HPDE6-E6E7 (cell line): ENCODE results near the gene NDUFAF2.

Experiments used
- DNase-seq: peaks from one replicate; pipeline ENCODE4 v3.0.0; 2011; ENCODE audit warnings: missing footprints; ENCODE audit errors: extremely low spot score

The NDUFAF2 gene

GRCh38 chr5:61120534-61120933 lies 175.5 kb downstream of the NDUFAF2 start:
- no peak for DNase-seq

DNA sequence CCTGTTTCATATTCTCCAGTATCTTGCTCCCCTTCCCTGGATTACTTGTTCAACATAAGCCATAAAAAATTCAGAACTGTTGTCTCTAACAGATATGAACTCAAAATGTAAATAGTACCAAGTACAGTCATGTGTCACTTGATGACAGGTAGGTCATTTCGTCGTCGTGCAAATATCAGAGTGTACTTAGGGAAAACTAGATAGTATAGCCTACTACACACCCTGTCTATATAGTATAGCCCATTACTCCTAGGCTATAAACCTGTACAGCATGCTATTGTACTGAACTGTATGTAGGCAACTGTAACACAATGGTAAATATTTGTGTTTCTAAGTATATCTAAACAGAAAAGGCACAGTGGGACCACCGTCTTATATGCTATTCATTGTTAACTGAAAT lies 178.1 kb downstream of the NDUFAF2 start:
- DNase-seq: no peak

DNA sequence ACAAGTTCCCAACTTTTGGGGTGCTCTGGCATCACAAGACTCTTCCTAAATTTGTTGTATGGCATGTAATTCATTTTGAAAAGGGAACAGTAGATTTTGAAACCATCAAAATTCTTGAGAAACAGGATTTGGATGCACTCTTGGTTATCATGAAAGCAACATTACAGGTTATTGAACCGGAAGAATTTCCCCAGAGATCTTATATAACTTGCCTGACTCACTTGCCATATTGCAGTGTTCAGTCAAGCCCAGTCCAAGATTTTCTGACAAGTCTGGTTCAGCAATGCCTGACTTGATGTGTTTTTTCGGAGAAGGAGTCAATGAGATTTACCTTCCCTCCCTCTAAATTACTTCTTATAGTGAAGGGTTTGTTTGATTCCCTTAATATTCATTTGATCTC lies 185.3 kb downstream of the NDUFAF2 start:
- no peak for DNase-seq

- no peak for DNase-seq
Measured at GRCh38 chr5:61132559-61132958, 187.6 kb downstream of the NDUFAF2 start.

- no peak for DNase-seq
Measured at GRCh38 chr5:61137835-61138234, 192.8 kb downstream of the NDUFAF2 start.

DNA sequence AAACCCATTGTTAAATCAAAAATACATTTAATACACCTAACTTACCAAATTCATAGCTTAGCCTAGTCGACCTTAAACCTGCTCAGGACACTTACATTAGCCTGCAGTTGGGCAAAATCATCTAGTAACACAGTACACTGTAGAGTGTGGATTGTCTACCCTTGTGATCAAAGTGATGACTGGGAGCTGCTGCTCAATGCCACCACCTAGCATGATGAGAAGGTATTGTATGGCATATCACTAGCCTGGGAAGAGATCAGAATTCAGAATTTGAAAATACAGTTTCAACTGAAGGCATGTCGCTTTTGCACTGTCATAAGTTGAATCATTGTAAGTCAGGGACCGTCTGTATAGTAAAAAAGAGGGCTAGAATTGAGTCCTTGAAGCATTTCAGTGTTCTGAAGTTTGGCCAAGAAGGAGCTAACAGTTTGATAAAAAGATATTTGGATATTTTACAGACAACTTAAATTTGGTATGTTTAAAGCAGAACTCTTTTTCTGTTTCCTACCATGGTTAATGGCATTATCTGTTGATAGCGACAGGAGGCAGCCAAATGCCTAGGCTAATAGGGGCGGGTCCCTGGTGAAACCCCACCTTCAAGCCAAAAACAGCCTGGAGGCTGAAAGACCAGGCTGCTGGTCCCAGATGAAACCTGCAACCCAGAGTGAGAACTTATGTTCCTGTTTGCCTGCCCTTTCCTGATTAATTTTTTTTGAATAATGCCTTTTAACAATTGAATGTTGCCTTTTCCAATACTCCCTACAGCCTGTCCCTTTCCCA lies 194.3 kb downstream of the NDUFAF2 start:
- no peak for DNase-seq

GRCh38 chr5:61139931-61140330 lies 194.9 kb downstream of the NDUFAF2 start:
- no peak for DNase-seq

DNA sequence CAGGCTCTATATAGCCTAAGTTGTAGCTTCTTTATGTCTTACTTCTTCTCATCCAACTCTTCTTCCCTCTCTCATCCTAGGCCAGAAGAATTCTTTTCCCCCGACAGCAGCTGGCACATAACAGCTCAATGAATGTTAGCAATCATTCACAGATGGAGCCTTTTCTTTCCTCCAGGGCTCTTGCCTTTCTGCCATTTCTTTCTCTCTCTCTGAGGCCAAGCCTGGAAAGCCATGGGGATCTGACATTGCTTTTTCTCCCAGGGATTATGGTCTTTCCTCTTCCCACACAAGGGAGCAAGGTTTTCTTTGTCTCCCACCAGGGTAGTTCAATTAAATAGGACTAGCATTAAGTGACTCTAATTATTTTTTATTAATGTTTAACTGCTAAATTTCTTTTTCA lies 196.8 kb downstream of the NDUFAF2 start:
- DNase-seq: no peak

- no peak for DNase-seq
Measured at GRCh38 chr5:61142391-61142790, 197.4 kb downstream of the NDUFAF2 start.

DNA sequence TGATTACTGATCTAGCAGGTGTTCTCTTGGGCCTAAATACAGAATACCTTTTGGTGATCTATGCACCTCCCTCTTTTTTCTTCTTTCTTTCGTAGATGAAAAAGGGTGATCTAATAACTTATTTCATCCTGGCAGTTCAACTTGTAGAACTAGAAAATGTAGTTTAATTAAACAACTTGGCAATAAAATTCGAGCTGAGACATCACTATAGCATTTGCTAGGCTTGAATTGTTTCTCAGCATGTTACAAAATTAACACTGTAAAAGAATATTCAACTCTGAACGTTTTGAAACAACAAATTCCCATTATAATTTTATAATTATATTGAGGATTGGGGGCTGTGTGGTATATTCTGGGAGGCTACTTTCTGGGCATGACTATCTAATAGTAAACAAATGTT lies 197.8 kb downstream of the NDUFAF2 start:
- no peak for DNase-seq

- no peak for DNase-seq
Measured at GRCh38 chr5:61148515-61148914, 203.5 kb downstream of the NDUFAF2 start.

DNA sequence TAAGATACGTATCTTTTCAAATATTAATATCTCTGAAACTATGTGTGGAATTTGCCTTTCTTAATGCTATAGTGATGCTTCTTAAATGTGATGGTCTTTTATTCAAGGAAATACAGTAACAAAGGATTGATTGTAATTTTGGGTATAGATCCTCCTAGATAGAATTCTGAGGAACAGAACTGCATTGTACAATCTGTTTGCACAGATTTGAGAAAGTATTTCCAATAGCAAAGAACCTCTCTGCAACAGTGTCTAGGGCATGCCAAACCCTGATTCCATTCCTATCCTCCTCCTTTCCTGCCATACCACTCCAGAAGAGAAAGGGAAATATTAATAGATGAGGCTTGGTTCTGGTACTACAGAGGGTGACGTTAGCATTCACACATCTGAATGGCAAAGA lies 206.9 kb downstream of the NDUFAF2 start:
- no peak for DNase-seq

DNA sequence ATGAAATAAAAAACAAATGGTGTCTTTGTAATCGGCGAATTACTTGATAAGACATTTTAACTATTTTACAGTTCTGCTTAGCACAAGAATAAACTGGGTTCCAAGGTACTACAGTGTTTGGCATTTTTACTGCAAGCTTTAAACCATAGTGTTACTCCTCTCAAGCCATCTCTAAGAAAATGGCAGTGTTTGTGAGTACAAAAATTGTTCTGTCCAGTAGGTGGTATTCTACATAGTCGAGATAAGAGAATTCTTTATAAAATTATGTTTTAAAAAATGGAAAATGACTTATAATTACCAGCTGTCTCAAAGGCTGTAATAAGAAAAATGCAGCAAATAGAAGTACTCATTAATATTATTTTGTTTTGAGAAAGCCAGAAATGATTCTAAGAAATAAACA lies 214.1 kb downstream of the NDUFAF2 start:
- no peak for DNase-seq

DNA sequence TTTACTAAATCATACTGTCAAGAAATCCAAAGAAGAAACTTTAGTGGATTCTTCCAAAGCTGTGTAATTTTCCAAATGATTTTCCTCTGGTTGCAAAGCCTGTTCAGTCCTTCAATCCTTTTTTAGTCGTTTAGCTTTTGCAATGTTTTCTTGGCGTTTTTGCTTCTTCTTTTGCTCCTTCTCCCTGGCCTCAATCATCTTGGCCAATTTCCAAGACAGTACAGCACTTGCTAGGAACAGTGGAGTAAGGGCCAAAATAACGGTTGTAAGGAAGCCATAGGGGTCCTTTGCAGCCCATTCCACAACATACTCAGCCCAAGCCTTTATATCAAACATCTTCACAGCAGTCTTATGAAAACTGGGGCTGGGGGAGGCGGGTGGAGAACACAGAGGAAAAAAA lies 214.8 kb downstream of the NDUFAF2 start:
- DNase-seq: no peak

DNA sequence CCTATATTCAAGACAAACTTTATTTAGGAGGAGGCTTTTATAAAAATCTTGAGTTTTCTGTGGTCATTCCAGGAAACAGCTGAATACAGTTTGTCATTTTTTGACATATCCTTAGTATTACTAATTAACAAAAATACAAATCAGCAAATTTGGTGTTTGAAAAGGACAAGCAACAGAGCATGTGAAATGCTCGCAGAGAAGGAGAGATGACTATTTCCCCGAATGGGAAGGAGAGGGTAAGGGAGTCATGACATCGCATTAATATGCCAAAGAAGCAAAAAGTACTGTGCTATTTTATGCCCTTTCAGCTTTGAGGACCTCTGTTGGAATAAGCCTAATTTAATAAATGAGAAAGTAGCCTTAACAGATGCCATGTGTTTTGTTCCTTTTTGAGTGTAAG lies 215.5 kb downstream of the NDUFAF2 start:
- no peak for DNase-seq

- DNase-seq: peak; percentile 84
Measured at GRCh38 chr5:61162010-61162831, 217.2 kb downstream of the NDUFAF2 start, which contains the start of gene SMIM15. Gene SMIM15 (minus strand): TSS chr5:61162468. CDS start chr5:61160171, 2,297 bp downstream.

DNA sequence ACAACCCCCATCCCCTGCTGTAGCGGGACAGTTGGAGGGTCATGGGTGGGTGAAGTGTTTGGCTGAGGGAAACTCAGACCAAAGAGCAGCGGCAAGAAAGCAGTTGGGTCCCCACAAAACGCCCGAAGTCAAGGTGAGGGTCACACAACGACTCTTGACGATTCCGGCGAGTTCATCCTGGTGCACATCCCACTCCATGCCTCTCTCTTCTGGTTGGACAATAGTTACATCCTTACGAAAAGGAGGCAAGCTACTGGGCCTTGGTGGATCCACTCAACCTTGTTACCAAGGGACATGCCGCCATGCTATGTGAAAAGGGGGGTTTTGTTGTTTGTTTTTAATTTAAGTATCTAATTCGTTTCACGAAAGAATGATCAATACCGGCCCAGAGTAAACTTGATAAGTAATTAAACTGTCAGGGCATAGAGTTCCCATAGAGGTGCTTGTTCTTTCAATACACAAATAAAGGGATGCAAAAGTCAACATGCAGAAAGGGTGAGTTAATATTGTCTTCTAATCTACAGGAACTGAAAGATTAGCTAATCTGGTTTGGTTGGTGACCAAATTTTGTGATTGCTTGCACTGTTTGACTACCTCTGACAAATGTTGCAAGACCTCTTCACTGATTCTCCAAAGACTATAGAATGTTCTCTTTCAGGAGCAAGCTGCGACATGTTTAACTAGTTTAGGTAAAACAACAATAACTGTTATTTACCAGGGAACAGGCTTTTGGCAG lies 218.0 kb downstream of the NDUFAF2 start:
- DNase-seq: peak; percentile 27

GRCh38 chr5:61163905-61164304 lies 218.9 kb downstream of the NDUFAF2 start:
- no peak for DNase-seq

- peak; percentile 14 for DNase-seq
Measured at GRCh38 chr5:61167382-61167781, 222.4 kb downstream of the NDUFAF2 start.

DNA sequence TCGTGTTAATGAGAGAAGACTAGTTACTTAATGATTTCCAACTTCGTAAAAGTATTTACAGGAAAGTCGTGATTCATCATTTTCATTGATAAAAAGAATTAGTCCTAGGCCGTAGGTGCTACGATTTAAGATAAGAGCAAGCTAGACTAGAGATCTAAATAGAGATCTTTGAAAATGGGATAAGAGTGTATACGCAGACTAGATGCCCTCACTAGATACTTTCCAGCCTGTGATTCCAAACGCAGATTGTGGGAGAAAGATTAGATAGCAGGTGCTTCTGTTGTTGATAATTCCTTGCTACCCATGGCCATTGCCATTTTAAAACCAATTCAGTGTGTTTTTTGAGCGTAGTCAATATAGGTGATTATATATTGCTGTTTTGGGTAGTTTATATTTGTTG lies 223.9 kb downstream of the NDUFAF2 start:
- DNase-seq: no peak

- DNase-seq: no peak
Measured at GRCh38 chr5:61171479-61171878, 226.5 kb downstream of the NDUFAF2 start.

- DNase-seq: no peak
Measured at GRCh38 chr5:61176631-61177030, 231.6 kb downstream of the NDUFAF2 start.
